GM12865 (cell line): ENCODE results near the gene WDR41.

Experiments used
- DNase-seq: peaks from one replicate; pipeline ENCODE4 v3.0.0; 2010; ENCODE audit warnings: low read depth
- H3K4me3 ChIP-seq: 2 replicates; pipeline ENCODE4 v1.5.1; 2011; ENCODE audit warnings: mild to moderate bottlenecking, low read depth, low read length, control low read depth
- TF ChIP-seq, protein P1 (sequence below): IDR thresholded peaks from 2 replicates; pipeline ENCODE4 v1.5.1; 2011; ENCODE audit warnings: low read length, control low read depth, low read depth, inconsistent platforms; ENCODE audit not compliant: insufficient read depth; ENCODE audit errors: missing control alignments

Gene WDR41

DNA sequence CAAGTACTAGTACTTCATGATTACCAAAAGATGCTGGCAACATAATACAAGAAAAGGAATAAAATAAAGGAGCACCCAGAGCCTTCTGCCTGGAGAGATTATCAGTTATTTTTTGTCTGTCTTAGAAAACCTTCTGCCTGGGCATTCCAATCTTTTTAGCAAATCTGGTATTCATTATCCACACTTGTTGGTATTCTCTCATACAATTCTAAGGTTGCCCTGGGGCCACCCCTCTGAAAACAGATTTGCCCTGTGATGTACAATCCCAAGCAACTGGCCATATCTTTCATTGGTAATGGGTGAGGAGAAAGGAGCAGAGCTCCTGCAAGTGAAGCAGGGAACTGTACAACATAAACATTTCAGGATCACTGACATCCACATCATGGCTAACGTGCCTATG, 47.8 kb downstream of the WDR41 start:
- TF ChIP-seq, protein P1, sequence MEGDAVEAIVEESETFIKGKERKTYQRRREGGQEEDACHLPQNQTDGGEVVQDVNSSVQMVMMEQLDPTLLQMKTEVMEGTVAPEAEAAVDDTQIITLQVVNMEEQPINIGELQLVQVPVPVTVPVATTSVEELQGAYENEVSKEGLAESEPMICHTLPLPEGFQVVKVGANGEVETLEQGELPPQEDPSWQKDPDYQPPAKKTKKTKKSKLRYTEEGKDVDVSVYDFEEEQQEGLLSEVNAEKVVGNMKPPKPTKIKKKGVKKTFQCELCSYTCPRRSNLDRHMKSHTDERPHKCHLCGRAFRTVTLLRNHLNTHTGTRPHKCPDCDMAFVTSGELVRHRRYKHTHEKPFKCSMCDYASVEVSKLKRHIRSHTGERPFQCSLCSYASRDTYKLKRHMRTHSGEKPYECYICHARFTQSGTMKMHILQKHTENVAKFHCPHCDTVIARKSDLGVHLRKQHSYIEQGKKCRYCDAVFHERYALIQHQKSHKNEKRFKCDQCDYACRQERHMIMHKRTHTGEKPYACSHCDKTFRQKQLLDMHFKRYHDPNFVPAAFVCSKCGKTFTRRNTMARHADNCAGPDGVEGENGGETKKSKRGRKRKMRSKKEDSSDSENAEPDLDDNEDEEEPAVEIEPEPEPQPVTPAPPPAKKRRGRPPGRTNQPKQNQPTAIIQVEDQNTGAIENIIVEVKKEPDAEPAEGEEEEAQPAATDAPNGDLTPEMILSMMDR: no peak
- no peak for DNase-seq
- no peak overlapping the region for H3K4me3 ChIP-seq

DNA sequence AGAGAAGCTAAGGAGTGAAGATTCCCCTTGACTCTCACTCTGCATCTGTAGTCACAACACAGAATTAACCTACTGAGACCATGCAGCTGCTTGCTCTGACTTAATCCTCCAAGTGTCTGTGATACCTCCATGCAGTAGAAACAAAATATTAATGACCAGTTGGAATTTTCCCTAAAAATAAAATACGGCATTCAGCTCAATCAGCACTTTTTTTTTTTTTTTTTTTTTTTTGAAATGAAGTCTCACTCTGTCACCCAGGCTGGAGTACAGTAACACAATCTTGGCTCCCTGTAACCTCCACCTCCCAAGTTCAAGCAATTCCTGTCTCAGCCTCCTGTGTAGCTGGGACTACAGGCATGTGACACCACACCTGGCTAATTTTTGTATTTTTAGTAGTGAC, 48.4 kb downstream of the WDR41 start:
- no peak for DNase-seq
- H3K4me3 ChIP-seq: no peak overlapping the region
- TF ChIP-seq, protein P1: no peak

DNA sequence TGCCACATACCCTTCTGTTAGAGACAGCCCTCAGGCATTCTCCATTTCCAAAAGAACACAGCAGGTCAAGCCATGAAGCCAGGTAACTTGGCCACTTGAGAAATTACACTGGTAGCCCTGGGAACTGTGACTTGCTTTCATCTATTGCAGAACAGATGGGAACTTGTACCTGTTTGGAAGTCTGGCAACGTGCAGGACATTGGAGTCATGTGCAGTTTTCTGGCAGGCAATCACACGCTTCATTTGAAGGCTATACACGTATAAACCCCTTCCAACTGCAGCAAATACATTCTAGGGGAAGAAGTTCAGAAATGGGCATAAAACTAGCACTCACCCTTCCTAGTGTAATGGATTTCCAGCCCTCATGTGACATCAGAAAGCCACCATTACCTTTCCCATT, 54.0 kb downstream of the WDR41 start:
- DNase-seq: no peak
- TF ChIP-seq, protein P1: no peak

DNA sequence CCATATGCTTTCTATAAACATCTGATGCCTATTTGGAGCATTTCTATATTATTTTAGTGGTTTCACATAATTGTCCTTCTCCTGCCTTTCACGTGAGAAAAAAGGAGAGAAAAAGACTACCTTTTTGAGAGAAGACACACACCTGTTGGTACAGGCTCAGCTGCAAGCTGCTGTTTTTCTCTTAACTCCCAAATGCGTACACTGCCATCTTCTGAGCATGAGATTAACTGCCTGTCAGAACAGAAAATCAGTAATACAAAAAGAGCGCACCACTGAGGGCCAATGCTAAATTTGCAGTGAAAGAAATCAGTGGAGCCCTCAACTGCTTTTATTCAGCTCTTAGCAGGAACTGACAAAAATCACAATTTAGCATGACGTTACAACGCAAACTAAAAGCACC, 54.9 kb downstream of the WDR41 start:
- peak; percentile 21 for DNase-seq
- TF ChIP-seq, protein P1: peak; percentile 8
- H3K4me3 ChIP-seq: no peak overlapping the region

More for the DNA sequence above, 54.0 kb downstream of the WDR41 start:
- no peak overlapping the region for H3K4me3 ChIP-seq

DNA sequence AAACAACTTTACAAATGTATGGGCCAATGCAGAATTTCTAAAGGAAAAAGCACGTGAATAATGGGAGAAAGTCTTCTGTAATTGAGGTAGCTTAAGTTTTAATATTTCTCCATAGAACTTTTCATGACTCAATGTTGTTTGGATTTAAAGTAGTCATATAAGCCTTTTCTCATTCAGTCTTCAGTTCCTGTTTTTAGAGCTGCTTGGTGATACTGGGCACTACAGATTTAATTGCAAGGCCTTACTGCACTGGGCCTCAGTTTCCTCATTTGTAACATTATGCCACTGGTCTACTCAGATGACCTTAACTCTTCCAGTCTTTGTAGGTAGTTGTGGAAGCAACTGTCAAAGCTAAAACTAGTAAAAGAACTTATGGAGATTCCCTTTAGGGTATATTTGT, 60.4 kb downstream of the WDR41 start:
- no peak for DNase-seq
- H3K4me3 ChIP-seq: no peak overlapping the region
- TF ChIP-seq, protein P1: no peak

DNA sequence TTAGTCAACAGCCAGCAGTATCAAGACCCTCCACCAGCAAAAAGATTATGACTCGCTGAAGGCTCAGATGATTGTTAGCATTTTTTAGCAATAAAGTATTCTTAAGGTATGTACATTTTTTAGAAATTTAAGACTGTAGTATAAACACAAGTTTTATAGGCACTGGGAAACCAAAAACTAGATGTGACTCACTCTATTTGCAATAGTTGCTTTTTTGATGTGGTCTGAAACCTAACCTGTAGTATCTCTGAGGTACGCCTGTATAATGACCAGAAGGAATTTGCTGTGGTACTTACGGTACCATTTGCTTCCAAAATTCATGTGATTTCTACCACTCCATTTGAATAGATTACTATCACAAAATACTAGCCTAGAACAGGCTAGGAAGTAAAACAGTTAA, 60.8 kb downstream of the WDR41 start:
- TF ChIP-seq, protein P1: no peak
- H3K4me3 ChIP-seq: no peak overlapping the region
- no peak for DNase-seq

DNA sequence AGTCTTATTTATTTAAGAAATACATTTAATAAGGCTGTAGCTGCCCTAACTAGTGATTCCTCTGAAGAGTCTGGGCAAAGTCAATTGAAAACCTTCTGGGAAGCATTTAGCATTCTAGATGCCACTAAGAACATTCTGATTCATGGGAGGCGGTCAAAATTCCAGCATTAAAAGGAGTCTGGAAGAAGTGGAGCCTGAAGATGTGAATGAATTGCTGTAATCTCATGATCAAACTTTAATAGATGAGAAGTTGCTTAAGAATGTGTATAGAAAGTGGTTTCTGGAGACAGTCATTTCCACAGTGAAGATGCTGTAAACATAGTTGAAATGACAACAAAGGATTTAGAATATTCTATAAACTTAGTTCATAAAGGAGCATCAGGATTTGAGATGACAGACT, 61.4 kb downstream of the WDR41 start:
- DNase-seq: no peak
- TF ChIP-seq, protein P1: no peak
- no peak overlapping the region for H3K4me3 ChIP-seq
